ENCODE results near the gene PITX1.
"Not testable (repeated sequence)": the region's sequence is repeated elsewhere in the genome, so short reads cannot be mapped to it uniquely, and the experiment has no call there.

DNA sequence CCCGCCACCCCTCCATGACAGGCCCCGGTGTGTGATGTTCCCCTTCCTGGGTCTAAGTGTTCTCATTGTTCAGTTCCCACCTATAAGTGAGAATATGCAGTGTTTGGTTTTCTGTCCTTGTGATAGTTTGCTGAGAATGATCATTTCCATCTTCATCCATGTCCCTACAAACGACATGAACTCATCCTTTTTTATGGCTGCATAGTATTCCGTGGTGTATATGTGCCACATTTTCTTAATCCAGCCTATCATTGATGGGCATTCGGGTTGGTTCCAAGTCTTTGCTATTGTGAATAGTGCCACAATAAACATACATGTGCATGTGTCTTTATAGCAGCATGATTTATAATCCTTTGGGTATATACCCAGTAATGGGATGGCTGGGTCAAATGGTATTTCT, 36.0 kb downstream of the PITX1 start:
- TF ChIP-seq, protein P1, sequence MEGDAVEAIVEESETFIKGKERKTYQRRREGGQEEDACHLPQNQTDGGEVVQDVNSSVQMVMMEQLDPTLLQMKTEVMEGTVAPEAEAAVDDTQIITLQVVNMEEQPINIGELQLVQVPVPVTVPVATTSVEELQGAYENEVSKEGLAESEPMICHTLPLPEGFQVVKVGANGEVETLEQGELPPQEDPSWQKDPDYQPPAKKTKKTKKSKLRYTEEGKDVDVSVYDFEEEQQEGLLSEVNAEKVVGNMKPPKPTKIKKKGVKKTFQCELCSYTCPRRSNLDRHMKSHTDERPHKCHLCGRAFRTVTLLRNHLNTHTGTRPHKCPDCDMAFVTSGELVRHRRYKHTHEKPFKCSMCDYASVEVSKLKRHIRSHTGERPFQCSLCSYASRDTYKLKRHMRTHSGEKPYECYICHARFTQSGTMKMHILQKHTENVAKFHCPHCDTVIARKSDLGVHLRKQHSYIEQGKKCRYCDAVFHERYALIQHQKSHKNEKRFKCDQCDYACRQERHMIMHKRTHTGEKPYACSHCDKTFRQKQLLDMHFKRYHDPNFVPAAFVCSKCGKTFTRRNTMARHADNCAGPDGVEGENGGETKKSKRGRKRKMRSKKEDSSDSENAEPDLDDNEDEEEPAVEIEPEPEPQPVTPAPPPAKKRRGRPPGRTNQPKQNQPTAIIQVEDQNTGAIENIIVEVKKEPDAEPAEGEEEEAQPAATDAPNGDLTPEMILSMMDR (IDR thresholded peaks at IDR 0.05) = not testable (repeated sequence)
- TF ChIP-seq POLR2A (IDR thresholded peaks at IDR 0.05) = not testable (repeated sequence)
